HepG2 (cell line): ENCODE data around the gene EPN2. TPM values are rescaled to one million over a fixed set of nuclear protein-coding genes. Genes with fewer than 3 reads are reported as not detected.

Source experiments
- ATAC-seq: fragments of 200-7000 bp; cut with Tn5 transposase; 3 replicates; pipeline ENCODE4 v1.9.1; 2020; ENCODE audit warnings: mild to moderate bottlenecking, moderate library complexity
- BruUV-seq: library from RNA; stranded (reverse); fragments of 400-500 nt; replicated peaks from 2 replicates; lab custom pipeline; 2021; lab: Mats Ljungman, UMichigan
- CTCF ChIA-PET: fragments of 300-600 bp; formaldehyde crosslinking; extraction: SDS; loops from one replicate; lab custom pipeline; 2021; ENCODE audit warnings: low total read pairs, inconsistent platforms, low intra/inter-chr PET ratio; lab: Yijun Ruan, JAX
- POLR2A ChIA-PET: fragments of 350-600 bp; sonication (Branson Sonifier 250); formaldehyde crosslinking; loops from one replicate; lab custom pipeline; 2020; ENCODE audit warnings: antibody characterized with exemption, inconsistent platforms; lab: Yijun Ruan, JAX
- DNase-seq: peaks from one replicate; pipeline ENCODE4 v3.0.0-alpha.2; 2015; ENCODE audit warnings: low spot score
- FAIRE-seq: peaks from 3 replicates; lab custom pipeline; 2011; peaks lifted over from hg19 to GRCh38; lab: Jason Lieb, UNC
- H2AFZ ChIP-seq: one replicate; pipeline ENCODE4 v1.6.1; 2011; ENCODE audit warnings: low read length, inconsistent platforms
- H3K27ac ChIP-seq: fragments of 300-600 bp; 3 replicates; pipeline ENCODE4 v1.8.0; 2011; ENCODE audit warnings: mixed run types, mild to moderate bottlenecking, mixed read lengths, low read length, inconsistent platforms; ENCODE audit not compliant: insufficient read depth; ENCODE audit errors: extremely low read length
- H3K27me3 ChIP-seq, 2 experiments: fragments of 200-600 bp in 1 of 2; 2 replicates in 1 of 2; 3 replicates in 1 of 2; pipeline versions ENCODE4 v1.6.0 to v1.8.0; 2011; ENCODE audit warnings: low read length in 2 of 2, mild to moderate bottlenecking in 2 of 2, moderate library complexity in 2 of 2, inconsistent platforms in 1 of 2; ENCODE audit not compliant: insufficient read depth in 2 of 2, control insufficient read depth in 1 of 2
- H3K36me3 ChIP-seq, 2 experiments: fragments of 200-600 bp in 1 of 2; replicated peaks in 1 of 2; 2 replicates in 1 of 2; 3 replicates in 1 of 2; pipeline versions ENCODE4 v1.5.1 to v1.8.0; 2011; ENCODE audit warnings: low read length in 2 of 2, inconsistent platforms in 1 of 2; ENCODE audit not compliant: insufficient read depth in 2 of 2, control insufficient read depth in 1 of 2
- H3K4me1 ChIP-seq: 2 replicates; pipeline ENCODE4 v1.5.1; 2012; ENCODE audit warnings: low read length, inconsistent platforms; ENCODE audit not compliant: insufficient read depth
- H3K4me2 ChIP-seq: 2 replicates; pipeline ENCODE4 v1.6.0; 2011; ENCODE audit warnings: low read depth, low read length, inconsistent platforms
- H3K4me3 ChIP-seq, 3 experiments: fragments of 200-600 bp in 1 of 3; sonication (generic), shearing (Covaris generic) in 1 of 3; replicated peaks in 1 of 3; 2 replicates each; pipeline ENCODE4 v1.5.1; 2011 to 2016; ENCODE audit warnings: low read length in 3 of 3, inconsistent platforms in 2 of 3, low read depth in 2 of 3, mild to moderate bottlenecking in 2 of 3, control low read depth in 1 of 3, mixed read lengths in 1 of 3; ENCODE audit not compliant: insufficient read depth in 1 of 3
- H3K79me2 ChIP-seq: one replicate; pipeline ENCODE4 v1.6.1; 2011; ENCODE audit warnings: low read length, inconsistent platforms; ENCODE audit not compliant: insufficient read depth
- H3K9ac ChIP-seq: 2 replicates; pipeline ENCODE4 v1.6.0; 2011; ENCODE audit warnings: mild to moderate bottlenecking, low read depth, low read length, inconsistent platforms; ENCODE audit not compliant: insufficient read depth
- H3K9me3 ChIP-seq: 2 replicates; pipeline ENCODE4 v1.5.1; 2012; ENCODE audit warnings: mild to moderate bottlenecking, low read length
- H4K20me1 ChIP-seq: 2 replicates; pipeline ENCODE4 v1.6.0; 2011; ENCODE audit warnings: inconsistent platforms, mild to moderate bottlenecking, low read length, moderate library complexity; ENCODE audit not compliant: insufficient read depth
- ATF7-NPFF ChIP-seq: sonication (generic); formaldehyde crosslinking; IDR thresholded peaks from 2 replicates; pipeline ENCODE4 v1.8.1; 2023; ENCODE audit warnings: mild to moderate bottlenecking, low read depth, missing genetic modification reagents, moderate library complexity
- CHD2 ChIP-seq: IDR thresholded peaks from 2 replicates; pipeline ENCODE4 v1.6.1; 2011; ENCODE audit warnings: low read depth, low read length, improper control_type of control experiment
- GATAD2A ChIP-seq: IDR thresholded peaks from 2 replicates; pipeline ENCODE4 v1.6.1; 2016
- KLF9 ChIP-seq: IDR thresholded peaks from 2 replicates; pipeline ENCODE4 v1.6.1; 2016; ENCODE audit warnings: low read depth
- MXD3 ChIP-seq: IDR thresholded peaks from 2 replicates; pipeline ENCODE4 v1.6.1; 2016; ENCODE audit warnings: mild to moderate bottlenecking, missing biosample characterization, missing genetic modification reagents
- NR3C1 ChIP-seq: sonication (generic); formaldehyde crosslinking; IDR thresholded peaks from 2 replicates; pipeline ENCODE4 v1.4.0; 2020; ENCODE audit warnings: missing genetic modification reagents
- ONECUT2 ChIP-seq: sonication (generic); formaldehyde crosslinking; IDR thresholded peaks from 2 replicates; pipeline ENCODE4 v1.4.0; 2020; ENCODE audit warnings: missing genetic modification reagents
- PHF20 ChIP-seq: sonication (generic); formaldehyde crosslinking; IDR thresholded peaks from 2 replicates; pipeline ENCODE4 v1.5.0; 2020; ENCODE audit warnings: mild to moderate bottlenecking, missing genetic modification reagents
- SALL2 ChIP-seq: sonication (generic); formaldehyde crosslinking; IDR thresholded peaks from 2 replicates; pipeline ENCODE4 v1.8.1; 2023; ENCODE audit warnings: mild to moderate bottlenecking, missing genetic modification reagents, inconsistent platforms
- TCF12 ChIP-seq, 2 experiments: fragments of 450-650 bp in 1 of 2; sonication (generic) in 1 of 2; formaldehyde crosslinking in 1 of 2; IDR thresholded peaks; 2 replicates each; pipeline versions ENCODE4 v1.6.1 to v1.8.0; 2017 to 2022; ENCODE audit warnings: antibody characterized with exemption in 1 of 2, mild to moderate bottlenecking in 1 of 2, missing genetic modification reagents in 1 of 2, moderate library complexity in 1 of 2
- XBP1 ChIP-seq: sonication (generic); formaldehyde crosslinking; IDR thresholded peaks from 2 replicates; pipeline ENCODE4 v1.5.0; 2020; ENCODE audit warnings: missing genetic modification reagents
- ZBTB26 ChIP-seq: IDR thresholded peaks from 2 replicates; pipeline ENCODE4 v1.6.1; 2016; ENCODE audit warnings: missing compliant biosample characterization, missing genetic modification reagents, borderline replicate concordance
- ZBTB3 ChIP-seq: sonication (generic); formaldehyde crosslinking; IDR thresholded peaks from 2 replicates; pipeline ENCODE4 v1.4.0; 2020; ENCODE audit warnings: low read depth, mild to moderate bottlenecking, moderate library complexity, missing genetic modification reagents, borderline replicate concordance
- ZMAT3 ChIP-seq: sonication (generic); formaldehyde crosslinking; conservative IDR thresholded peaks from 2 replicates; pipeline ENCODE4 v1.7.0; 2021; ENCODE audit warnings: missing genetic modification reagents
- ZNF547 ChIP-seq: sonication (generic); formaldehyde crosslinking; IDR thresholded peaks from 2 replicates; pipeline ENCODE4 v1.5.1; 2020; ENCODE audit warnings: mild to moderate bottlenecking, missing genetic modification reagents
- ZNF614 ChIP-seq: IDR thresholded peaks from 2 replicates; pipeline ENCODE4 v1.6.1; 2018; ENCODE audit warnings: missing biosample characterization, missing genetic modification reagents, inconsistent platforms, borderline replicate concordance
- ZNF629 ChIP-seq: sonication (generic); formaldehyde crosslinking; conservative IDR thresholded peaks from 2 replicates; pipeline ENCODE4 v1.5.0; 2020; ENCODE audit warnings: missing genetic modification reagents
- ZNF766 ChIP-seq: sonication (generic); formaldehyde crosslinking; IDR thresholded peaks from 2 replicates; pipeline ENCODE4 v1.5.0; 2020; ENCODE audit warnings: missing genetic modification reagents, borderline replicate concordance
- WGBS: methylation state at CpG from one replicate; pipeline ENCODE4 v1.1.6; 2017; ENCODE audit warnings: low lambda C conversion rate; 5-methylcytosine and 5-hydroxymethylcytosine counted together
- in situ Hi-C: cut with HindIII; loops from 2 replicates; pipeline ENCODE4 v1.10.0; 2017; ENCODE audit warnings: low pct_unique_long_range_greater_than_20kb; ENCODE audit not compliant: extremely low pct_ligation_motif_present
- intact Hi-C: fragments of 100-400 bp; cut with micrococcal nuclease; formaldehyde crosslinking; loops from one replicate; pipeline ENCODE4 v1.10.0; 2022; ENCODE audit not compliant: unreplicated experiment
- polyA plus RNA-seq, 8 experiments: library from polyadenylated mRNA; depleted of rRNA in 3 of 8; stranded (reverse) in 7 of 8; unstranded in 1 of 8; fragments of >200 nt; fragmentation: Illumina TruSeq in 4 of 8; extraction: Trizol in 4 of 8; gene quantifications; 2 replicates each; pipeline versions ENCODE4 v1.2.1 to v1.2.3, GENCODE V29; 2011 to 2016; ENCODE audit warnings: low read depth in 4 of 8, missing spikeins in 1 of 8, mixed read lengths in 1 of 8; ENCODE audit not compliant: insufficient read depth in 1 of 8
- total RNA-seq, 5 experiments: library from RNA; depleted of rRNA; stranded (reverse); fragments of >200 nt; fragmentation: Illumina TruSeq; extraction: Trizol; gene quantifications; 2 replicates each; pipeline ENCODE4 v1.2.3, GENCODE V29; 2016; ENCODE audit warnings: low read depth in 1 of 5

Gene EPN2
- total and polyA plus RNA-seq, 2 of the 13 experiments (the other 11 are each of a cell fraction or from before 2014, with no cell fraction given): 7.8 to 19.2 TPM

GRCh38 chr17:19345486-19346350 is 108.6 kb downstream of the EPN2 start (continued):
- TF ChIP-seq ATF7-NPFF: no peak
- TF ChIP-seq ZBTB3: no peak
- TF ChIP-seq ZNF547 (CRISPR knock-in tag): no peak
- 0 out of 2 replicates have a peak, but pooled peaks have one; percentile 16 for TF ChIP-seq ZMAT3 (CRISPR knock-in tag)
- no peak for TF ChIP-seq TCF12 (IDR thresholded peaks at IDR 0.05)
- TF ChIP-seq TCF12 (CRISPR knock-in tag; IDR thresholded peaks at IDR 0.05): no peak
- no peak for TF ChIP-seq MXD3 (CRISPR knock-in tag)
- no peak for TF ChIP-seq SALL2 (CRISPR knock-in tag)

- in situ Hi-C loops (no loop called here), intact Hi-C loops (no loop called here)
- ChIA-PET POLR2A (interaction anchor here (0.9 to 3.4 kb wide), 5 partner anchors 9 to 28 kb away, joined by 3 to 26 read pairs (median 3); no protein-coding TSS in a partner anchor), CTCF (no interaction called here)
- H3K9ac ChIP-seq: peak overlapping the region; percentile 54
- no peak overlapping the region for H2AFZ ChIP-seq
- no peaks in the 10 kb centered on the region for H3K79me2 ChIP-seq
- H3K9me3 ChIP-seq: no peaks in the 10 kb centered on the region
- no peaks in the 10 kb centered on the region for H4K20me1 ChIP-seq
- peaks cover 0 to under 1% of the 10 kb centered on the region in 2 experiments; a peak in 2 of 5 replicates for H3K36me3 ChIP-seq
- BruUV-seq: TSS peak; percentile 51
- WGBS: 69% methylated on average over 12 of the region's 19 CpGs
- no peaks in the 10 kb centered on the region for H3K27me3 ChIP-seq
- peak overlapping the region; percentile 73 for H3K27ac ChIP-seq
- peak; percentile 74 for DNase-seq
- peaks cover 45% of the 10 kb centered on the region for H3K4me1 ChIP-seq
- peak; percentile 59 for FAIRE-seq
- H3K4me3 ChIP-seq: peak overlapping the region in 1 of 3 experiments; percentile 17; a peak in 1 of 6 replicates
- peak; percentile 70 for ATAC-seq
- peak overlapping the region; percentile 25; the same call in 1 of the 2 replicates for H3K4me2 ChIP-seq
- TF ChIP-seq GATAD2A (no peak; the same call in 1 of the 2 replicates), ZBTB26 (CRISPR knock-in tag) (no peak), ZNF629 (no peak), NR3C1 (no peak), PHF20 (CRISPR knock-in tag) (0 out of 2 replicates have a peak, but pooled peaks have one; percentile 19), XBP1 (CRISPR knock-in tag) (no peak), KLF9 (CRISPR knock-in tag) (no peak), ZNF614 (CRISPR knock-in tag) (no peak), ZNF766 (CRISPR knock-in tag) (no peak), CHD2 (no peak), ONECUT2 (no peak)
Measured at GRCh38 chr17:19346351-19347255, 109.4 kb downstream of the EPN2 start.
